Loucy (cell line): Measurements from ENCODE around the gene GDF2.

Experiments
- H2AFZ ChIP-seq: fragments of 200-600 bp; sonication (generic); 2 replicates; pipeline ENCODE4 v1.6.0; 2016; ENCODE audit warnings: antibody characterized with exemption, mild to moderate bottlenecking, low read length, moderate library complexity
- H3F3A ChIP-seq: fragments of 200-600 bp; 2 replicates; pipeline ENCODE4 v1.6.0; 2016; ENCODE audit warnings: antibody characterized with exemption, low read depth, mild to moderate bottlenecking
- H3K27me3 ChIP-seq: fragments of 200-600 bp; sonication (generic); 2 replicates; pipeline ENCODE4 v1.6.1; 2014; ENCODE audit warnings: low read length, mild to moderate bottlenecking; ENCODE audit not compliant: insufficient read depth, poor library complexity, severe bottlenecking
- H3K36me3 ChIP-seq: fragments of 200-600 bp; sonication (generic); 2 replicates; pipeline ENCODE4 v1.6.1; 2016; ENCODE audit warnings: low read length; ENCODE audit not compliant: insufficient read depth
- H3K4me1 ChIP-seq: fragments of 200-600 bp; sonication (generic); 2 replicates; pipeline ENCODE4 v1.5.1; 2014; ENCODE audit warnings: low read length, mild to moderate bottlenecking; ENCODE audit not compliant: insufficient read depth, poor library complexity, severe bottlenecking
- H3K4me2 ChIP-seq: fragments of 200-600 bp; sonication (generic); 2 replicates; pipeline ENCODE4 v1.6.0; 2014; ENCODE audit warnings: antibody characterized with exemption, low read length, low read depth, mild to moderate bottlenecking; ENCODE audit not compliant: poor library complexity, severe bottlenecking
- H3K4me3 ChIP-seq: fragments of 200-600 bp; sonication (generic); 2 replicates; pipeline ENCODE4 v1.5.1; 2014; ENCODE audit warnings: low read length, mild to moderate bottlenecking, mixed read lengths; ENCODE audit not compliant: poor library complexity, severe bottlenecking
- H3K79me2 ChIP-seq: fragments of 200-600 bp; sonication (generic); 2 replicates; pipeline ENCODE4 v1.6.1; 2014; ENCODE audit warnings: low read length; ENCODE audit not compliant: insufficient read depth
- H3K9ac ChIP-seq: fragments of 200-600 bp; sonication (generic); 2 replicates; pipeline ENCODE4 v1.6.0; 2014; ENCODE audit warnings: mild to moderate bottlenecking, low read depth, low read length, moderate library complexity; ENCODE audit not compliant: poor library complexity, severe bottlenecking
- H3K9me2 ChIP-seq: fragments of 200-600 bp; sonication (generic); replicated peaks from 2 replicates; pipeline ENCODE4 v1.6.1; 2016; ENCODE audit warnings: low read depth, low read length, mixed read lengths
- H3K9me3 ChIP-seq: fragments of 200-600 bp; sonication (generic); 2 replicates; pipeline ENCODE4 v1.6.1; 2014; ENCODE audit warnings: mild to moderate bottlenecking, antibody characterized with exemption, low read length, low read depth; ENCODE audit not compliant: insufficient read depth
- H4K20me1 ChIP-seq: fragments of 200-600 bp; sonication (generic); 2 replicates; pipeline ENCODE4 v1.6.0; 2014; ENCODE audit warnings: antibody characterized with exemption, low read length, mild to moderate bottlenecking; ENCODE audit not compliant: insufficient read depth, poor library complexity, severe bottlenecking
- CTCF ChIP-seq: fragments of 200-600 bp; sonication (generic); conservative IDR thresholded peaks from 2 replicates; pipeline ENCODE4 v1.5.1; 2014; ENCODE audit warnings: mild to moderate bottlenecking, antibody characterized with exemption, low read length
- EZH2phosphoT487 ChIP-seq: fragments of 200-600 bp; IDR thresholded peaks from 2 replicates; pipeline ENCODE4 v1.6.1; 2018; ENCODE audit warnings: antibody characterized with exemption, mild to moderate bottlenecking, moderate library complexity, borderline replicate concordance

The GDF2 gene

DNA sequence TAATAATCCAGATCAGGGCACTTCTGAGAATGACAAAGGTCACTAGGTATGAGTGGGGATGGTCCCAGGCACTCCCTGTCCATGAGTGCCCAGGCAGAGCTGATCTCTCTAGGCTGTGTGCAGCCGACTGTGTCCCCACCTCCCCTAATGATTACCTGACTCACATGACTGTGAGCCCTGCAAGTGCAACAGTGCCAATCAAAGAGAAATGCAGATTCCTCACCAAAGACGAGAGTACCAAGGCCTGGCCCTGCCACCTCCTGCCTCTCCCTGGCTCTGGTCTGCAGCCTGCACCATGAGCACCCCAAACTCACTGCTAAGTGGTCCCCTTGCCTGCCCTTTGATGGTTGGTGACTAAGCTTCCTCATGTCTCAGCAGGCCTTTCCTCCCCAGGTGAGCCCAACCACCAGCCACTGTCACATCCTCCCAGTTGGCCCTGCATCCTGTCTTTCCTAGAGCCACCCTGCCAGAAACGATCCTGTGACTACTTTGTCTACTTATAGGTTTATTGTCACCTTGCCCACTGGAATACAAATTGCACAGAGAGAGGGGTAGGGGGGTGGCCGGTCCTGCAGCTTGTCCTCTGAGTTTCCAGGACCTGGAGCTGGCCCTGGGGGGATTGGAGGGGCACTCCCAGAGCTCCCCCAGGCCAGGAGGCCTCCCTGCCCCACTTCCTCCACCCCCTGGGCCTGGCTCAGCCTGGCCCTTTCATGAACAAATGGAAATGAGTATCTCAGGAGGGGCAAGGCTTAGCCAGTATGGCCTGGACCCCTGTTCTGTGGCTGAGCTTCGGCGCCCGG lies 44.7 kb upstream of the GDF2 start:
- H3K4me1 ChIP-seq, result peaks cover 59% of the 10 kb centered on the region

DNA sequence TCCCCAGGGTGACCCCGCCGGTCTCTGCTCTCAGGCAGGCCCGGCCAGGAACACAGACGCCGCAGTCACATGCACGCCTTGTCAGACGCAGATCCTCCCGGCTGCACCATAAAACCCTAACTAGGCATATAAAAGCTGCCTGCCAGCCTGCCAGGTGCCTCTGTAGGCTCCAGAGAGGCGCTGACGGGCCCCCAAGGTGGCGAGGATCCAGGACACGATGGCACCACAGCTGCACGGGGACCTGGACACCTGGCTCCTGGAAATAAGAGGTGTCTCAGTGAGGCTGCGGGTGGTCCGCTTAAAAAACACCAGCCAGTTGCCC lies 44.1 kb upstream of the GDF2 start:
- Histone ChIP-seq H3F3A (no peaks in the 10 kb centered on the region; the same call in 1 of the 2 replicates), H3K4me2 (peak overlapping the region; percentile 66), H3K27me3 (no peaks in the 10 kb centered on the region), H3K9ac (peak overlapping the region; percentile 80), H3K9me3 (peaks cover 6% of the 10 kb centered on the region; the same call in 1 of the 2 replicates), H3K79me2 (no peaks in the 10 kb centered on the region), H2AFZ (no peak overlapping the region), H3K36me3 (no peaks in the 10 kb centered on the region), H3K4me1 (peaks cover 64% of the 10 kb centered on the region), H3K4me3 (peak overlapping the region; percentile 26), H3K9me2 (no peaks in the 10 kb centered on the region), H4K20me1 (no peaks in the 10 kb centered on the region)
- no peak for TF ChIP-seq EZH2phosphoT487
- TF ChIP-seq CTCF, result no peak

More for the DNA sequence above, 44.7 kb upstream of the GDF2 start:
- no peaks in the 10 kb centered on the region for H3K9me2 ChIP-seq
- peaks cover 8% of the 10 kb centered on the region; the same call in 1 of the 2 replicates for H3K9me3 ChIP-seq
- no peaks in the 10 kb centered on the region for H3K36me3 ChIP-seq
- H3K27me3 ChIP-seq, result no peaks in the 10 kb centered on the region
- no peaks in the 10 kb centered on the region for H4K20me1 ChIP-seq
- H3K79me2 ChIP-seq, result no peaks in the 10 kb centered on the region
- no peak for TF ChIP-seq CTCF
- no peak for TF ChIP-seq EZH2phosphoT487
- H3K4me2 ChIP-seq, result peak overlapping the region; percentile 66
- no peaks in the 10 kb centered on the region; the same call in 1 of the 2 replicates for H3F3A ChIP-seq
- H2AFZ ChIP-seq, result no peak overlapping the region
- H3K9ac ChIP-seq, result peak overlapping the region; percentile 80
- H3K4me3 ChIP-seq, result peak overlapping the region; percentile 52

GRCh38 chr10:47278720-47279119 lies 43.5 kb upstream of the GDF2 start:
- no peaks in the 10 kb centered on the region for H3K9me2 ChIP-seq
- H3K4me3 ChIP-seq, result no peak overlapping the region
- H3K9ac ChIP-seq, result peak overlapping the region; percentile 80
- peak overlapping the region; percentile 66 for H3K4me2 ChIP-seq
- H3K4me1 ChIP-seq, result peaks cover 64% of the 10 kb centered on the region
- H3K27me3 ChIP-seq, result no peaks in the 10 kb centered on the region
- no peaks in the 10 kb centered on the region; the same call in 1 of the 2 replicates for H3F3A ChIP-seq
- no peaks in the 10 kb centered on the region for H4K20me1 ChIP-seq
- H2AFZ ChIP-seq, result no peak overlapping the region; the same call in 1 of the 2 replicates
- H3K79me2 ChIP-seq, result no peaks in the 10 kb centered on the region
- no peaks in the 10 kb centered on the region for H3K36me3 ChIP-seq
- no peaks in the 10 kb centered on the region for H3K9me3 ChIP-seq
- TF ChIP-seq CTCF, result no peak
- TF ChIP-seq EZH2phosphoT487, result no peak
